GM21515 (cell line): ENCODE results near the gene THSD4.
A peak's percentile ranks its signal among the peaks of the same experiment; 100 is the strongest.

ENCODE experiments used
- ATAC-seq: cut with Tn5 transposase; IDR thresholded peaks from one replicate; pipeline ENCODE4 v1.9.1; 2021; ENCODE audit not compliant: unreplicated experiment

The THSD4 gene

DNA sequence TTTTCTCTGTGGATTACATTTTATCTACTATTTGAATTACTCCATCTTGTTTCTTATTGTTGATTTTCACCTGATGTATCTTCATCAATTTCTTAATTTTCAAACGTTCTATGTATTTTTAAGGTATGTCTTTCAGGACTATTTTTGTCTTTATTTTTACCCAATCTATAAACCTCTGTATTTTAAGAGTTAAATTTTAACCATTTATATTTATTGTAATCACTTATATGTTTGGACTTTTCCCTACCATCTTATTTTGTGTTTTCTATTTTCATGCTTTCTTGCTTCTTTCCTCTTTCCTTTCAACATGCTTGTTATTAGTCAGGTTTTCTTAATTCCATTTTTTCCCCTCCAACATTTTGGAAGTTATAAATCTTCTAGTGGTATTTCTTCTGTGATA lies 645.6 kb downstream of the THSD4 start:
- no peak for ATAC-seq

DNA sequence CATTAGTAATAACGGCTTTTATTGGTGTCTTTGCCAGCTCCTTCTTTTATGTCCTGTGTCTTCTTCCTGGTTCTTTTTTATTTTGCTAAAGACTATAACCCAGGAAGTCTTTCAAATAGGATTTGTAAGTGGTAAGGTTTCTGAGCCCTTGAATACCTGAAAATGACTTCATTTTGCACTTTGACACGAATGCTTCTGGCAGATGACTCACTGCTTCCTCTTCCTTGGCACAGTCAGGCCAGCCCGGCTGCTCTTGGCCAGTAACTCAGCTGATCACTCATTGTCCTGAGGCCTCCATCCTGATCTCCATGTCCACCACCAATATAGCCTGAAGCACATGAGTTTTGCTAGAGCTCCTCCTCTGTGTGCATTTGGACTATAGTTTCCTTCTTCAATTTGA lies 646.4 kb downstream of the THSD4 start:
- no peak for ATAC-seq

DNA sequence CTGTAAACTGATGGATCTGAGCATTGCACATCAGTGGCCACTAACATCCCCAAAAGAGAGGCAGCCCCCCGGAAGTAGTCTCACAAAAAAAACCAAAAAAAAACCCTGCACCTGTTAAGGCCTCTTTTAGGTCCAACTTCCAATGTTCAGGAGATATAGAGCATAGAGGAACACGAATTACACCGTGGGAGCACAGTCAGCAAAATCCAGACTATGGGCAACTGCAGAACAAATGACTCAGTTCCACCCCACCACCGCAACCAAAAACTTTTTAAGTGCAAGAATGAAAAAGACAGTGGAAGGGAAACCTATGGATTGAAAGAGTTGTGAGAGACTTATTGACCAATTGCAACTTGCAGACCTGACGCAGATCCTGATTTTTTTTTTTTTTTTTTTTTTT lies 652.9 kb downstream of the THSD4 start:
- ATAC-seq, result no peak

GRCh38 chr15:71773206-71773859 lies 658.1 kb downstream of the THSD4 start:
- no peak for ATAC-seq

DNA sequence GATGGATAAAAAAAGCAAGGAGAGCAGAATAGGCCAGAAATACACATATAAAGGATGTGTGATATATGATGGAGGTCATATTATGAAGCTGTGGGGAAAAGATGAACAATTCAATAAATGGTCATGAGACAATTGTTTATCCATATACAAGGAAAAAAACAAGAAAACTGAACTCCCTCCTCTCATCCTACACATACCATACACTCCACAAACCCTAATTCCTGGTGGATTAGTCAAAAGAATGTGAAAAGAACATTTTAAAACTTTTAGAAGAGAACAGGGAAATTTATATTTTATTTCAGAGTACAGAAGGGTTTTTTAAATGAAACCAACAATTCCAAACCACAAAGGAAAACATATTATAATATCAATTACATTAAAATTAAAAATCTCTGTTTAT lies 660.6 kb downstream of the THSD4 start:
- no peak for ATAC-seq

DNA sequence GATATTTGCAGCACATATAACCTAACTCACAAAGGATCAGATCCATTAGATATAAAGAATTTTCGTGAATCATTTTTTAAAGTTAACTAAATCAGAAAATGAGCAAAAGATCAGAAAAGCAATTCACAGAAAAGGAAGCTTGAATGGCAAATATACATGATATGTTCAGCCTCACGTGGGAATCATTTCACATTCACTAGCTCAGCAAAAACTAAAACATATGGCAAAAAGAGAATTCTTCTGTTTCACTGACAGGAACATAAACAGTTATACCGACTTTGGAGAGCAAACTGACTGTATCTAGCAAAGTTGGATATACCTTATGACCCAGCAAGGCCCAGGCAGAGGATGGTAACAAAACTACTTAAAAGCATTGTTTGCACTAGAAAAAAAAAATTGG lies 661.0 kb downstream of the THSD4 start:
- ATAC-seq, result no peak

GRCh38 chr15:71777216-71777943 lies 662.1 kb downstream of the THSD4 start:
- ATAC-seq, result no peak

DNA sequence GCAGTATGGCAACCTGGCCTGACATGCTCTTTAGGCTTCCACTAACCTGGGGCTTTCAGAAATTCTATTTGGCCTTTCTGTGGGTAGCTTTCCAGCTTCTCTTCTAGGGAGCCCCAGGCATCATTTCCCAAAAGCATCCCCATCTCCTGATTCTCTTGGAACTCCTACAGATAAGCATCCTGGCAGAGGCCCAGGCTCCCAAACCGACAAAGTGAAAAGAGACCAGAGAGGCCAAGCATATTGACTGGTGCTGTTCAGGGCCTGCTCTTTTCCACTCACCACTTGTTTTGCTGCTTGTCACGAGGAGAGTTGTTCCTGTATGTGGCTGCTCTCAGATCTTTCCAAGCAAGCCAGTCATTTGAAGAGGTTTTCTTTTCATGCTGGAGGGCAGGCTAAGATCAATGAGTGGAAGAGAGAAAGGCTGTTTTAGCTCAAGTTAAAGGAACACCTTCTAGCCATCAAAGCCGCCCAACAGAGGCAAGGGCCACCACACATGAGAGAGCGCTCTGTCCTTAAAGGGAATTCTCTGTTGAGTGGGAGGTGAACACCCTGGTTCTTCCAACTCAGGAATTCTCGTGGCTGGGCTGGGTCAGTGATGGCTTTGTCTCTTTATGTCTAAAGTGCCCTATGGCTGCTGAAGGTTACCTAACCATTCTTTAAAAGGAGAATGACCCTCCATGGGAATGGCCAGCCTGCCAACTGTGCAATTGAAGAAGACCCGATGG lies 664.0 kb downstream of the THSD4 start:
- ATAC-seq, result no peak

GRCh38 chr15:71780115-71780976 lies 665.1 kb downstream of the THSD4 start:
- no peak for ATAC-seq

DNA sequence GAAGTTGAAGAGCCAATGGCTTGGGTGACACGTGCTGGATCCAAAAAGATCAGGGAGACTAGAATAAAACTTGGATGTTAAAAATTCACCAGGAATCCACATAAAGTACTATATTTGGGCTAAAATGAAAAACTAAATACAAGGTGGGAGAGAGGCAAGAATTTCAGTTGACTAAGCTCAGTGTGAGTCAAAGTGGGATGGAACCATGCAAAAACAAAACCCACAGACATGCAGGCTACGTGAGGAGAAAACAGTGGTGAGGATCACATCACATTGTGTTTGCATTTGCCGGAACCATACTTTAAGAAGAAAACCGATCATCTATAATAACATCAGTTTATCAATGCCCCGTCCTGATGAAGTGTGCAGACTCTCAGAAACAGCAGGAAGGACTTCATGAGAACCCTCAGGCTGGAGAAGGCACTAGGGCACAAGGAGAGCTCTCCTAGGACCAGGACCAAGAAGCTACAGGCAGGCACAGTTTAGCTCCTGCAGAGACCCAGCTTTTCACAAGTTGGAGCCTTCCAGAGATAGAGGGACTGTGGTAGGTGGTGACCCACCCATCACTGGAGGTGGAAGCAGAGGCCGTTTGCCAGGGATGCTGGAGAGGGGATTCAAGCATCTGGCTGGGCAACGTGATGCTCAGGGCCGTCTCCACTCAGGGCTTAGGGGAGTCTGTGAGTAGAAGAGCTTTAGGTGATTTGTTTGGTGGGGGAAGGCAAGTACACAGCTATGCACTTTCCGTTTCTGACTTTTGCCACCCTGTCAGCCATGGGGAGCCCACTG lies 666.1 kb downstream of the THSD4 start:
- ATAC-seq, result peak; percentile 67

GRCh38 chr15:71781965-71782265 lies 666.6 kb downstream of the THSD4 start:
- no peak for ATAC-seq

GRCh38 chr15:71782422-71783165 lies 667.3 kb downstream of the THSD4 start:
- ATAC-seq, result no peak

GRCh38 chr15:71784719-71785118 lies 669.4 kb downstream of the THSD4 start:
- no peak for ATAC-seq

DNA sequence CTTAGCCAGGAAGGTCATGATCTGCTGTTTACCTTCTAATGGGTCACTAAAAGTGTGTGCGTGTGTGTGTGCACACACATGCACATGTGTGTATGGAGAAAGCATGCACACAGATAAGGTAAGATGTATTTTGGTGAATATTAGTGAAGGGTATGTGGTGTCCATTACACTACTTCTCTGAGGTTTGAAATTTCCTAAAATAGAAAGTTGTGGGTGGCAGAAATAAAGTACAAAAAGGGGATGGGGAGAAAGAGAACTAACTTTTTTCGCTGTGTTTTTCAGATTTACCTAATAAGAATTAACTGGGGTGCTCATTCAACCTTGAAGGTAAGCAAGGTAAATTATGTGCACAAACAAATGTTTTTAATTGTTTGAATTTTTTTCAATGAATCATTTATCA lies 670.7 kb downstream of the THSD4 start:
- no peak for ATAC-seq

GRCh38 chr15:71786673-71787072 lies 671.4 kb downstream of the THSD4 start:
- ATAC-seq, result no peak

GRCh38 chr15:71788646-71789579 lies 673.6 kb downstream of the THSD4 start:
- no peak for ATAC-seq

- ATAC-seq, result no peak
Measured at GRCh38 chr15:71789616-71790015, 674.3 kb downstream of the THSD4 start.

DNA sequence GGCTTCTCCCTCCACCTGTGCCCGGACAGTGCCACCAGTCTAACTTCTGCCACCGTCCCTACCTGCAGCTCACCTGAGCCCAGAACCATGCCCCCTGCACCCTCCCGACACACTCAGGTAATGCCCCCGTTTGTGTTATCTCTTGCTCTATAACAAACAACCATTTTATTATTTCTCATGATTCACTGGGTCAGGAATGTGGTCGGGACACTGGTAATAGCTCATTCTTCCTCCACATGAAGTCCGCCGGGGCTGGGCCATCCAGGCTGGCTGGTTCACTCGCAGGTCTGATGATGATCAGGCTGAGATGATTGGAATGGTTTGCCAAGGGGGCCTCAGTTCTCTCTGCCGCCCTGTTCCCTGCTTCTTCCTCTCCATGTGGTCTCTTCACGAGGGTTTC lies 674.8 kb downstream of the THSD4 start:
- ATAC-seq, result no peak

DNA sequence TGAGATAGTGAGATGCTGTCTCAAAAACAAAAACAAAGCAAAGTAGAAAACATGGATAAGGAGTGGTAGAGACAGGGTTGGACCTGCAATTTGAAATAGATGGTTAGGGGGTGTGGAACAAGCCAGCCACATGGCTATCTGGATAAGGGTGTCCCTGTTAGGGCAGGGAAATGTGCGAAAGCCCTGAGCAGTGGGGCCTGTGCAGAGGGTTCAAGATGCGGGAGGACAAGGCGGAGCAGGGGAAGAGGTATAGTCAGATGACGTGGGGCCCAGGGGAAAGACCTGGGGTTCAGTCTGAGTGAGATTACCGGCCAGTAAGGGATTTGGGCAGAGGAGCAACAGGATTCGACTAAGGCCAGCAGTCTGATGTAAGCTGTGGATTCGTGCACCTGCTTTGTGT lies 676.7 kb downstream of the THSD4 start:
- no peak for ATAC-seq
